Measurements from ENCODE around the gene POU4F1. TPM values are rescaled to one million over a fixed set of nuclear protein-coding genes. Genes with fewer than 3 reads are reported as not detected.

The POU4F1 gene
- total RNA-seq, 2 donors from 2014 or later: not detected

GRCh38 chr13:78596399-78596735, 7.0 kb downstream of the POU4F1 start:
- TF ChIP-seq POLR2A (IDR thresholded peaks at IDR 0.05) (no peak), CTCF (IDR thresholded peaks at IDR 0.05) (no peak)
- Histone ChIP-seq H3K27ac (no peak overlapping the region), H3K4me3 (no peak overlapping the region), H3K36me3 (replicated peaks in 1 of 2; ENCODE audit: insufficient read depth in 1 of 2, low read depth in 2 of 2) (no peaks in the 10 kb centered on the region), H3K9me3 (no peaks in the 10 kb centered on the region), H3K27me3 (peaks cover 0 to 71% of the 10 kb centered on the region in 2 donors), H3K4me1 (peaks cover 12% of the 10 kb centered on the region)
- intact Hi-C loops (cut with DNase I): no loop called here
- no peak for ATAC-seq
- 3 to 8% methylated on average over 11 to 22 of the region's 22 CpGs for WGBS, 2 donors
- DNase-seq: no peak

- DNase-seq: peak in 1 of 4 donors; percentile 13
- no peak for TF ChIP-seq CTCF (IDR thresholded peaks at IDR 0.05)
- no peak for TF ChIP-seq POLR2A (IDR thresholded peaks at IDR 0.05)
- no peak overlapping the region for H3K4me3 ChIP-seq
- intact Hi-C loops (cut with DNase I): no loop called here
- no peaks in the 10 kb centered on the region for H3K36me3 ChIP-seq (replicated peaks in 1 of 2; ENCODE audit: insufficient read depth in 1 of 2, low read depth in 2 of 2)
- no peak for ATAC-seq
- WGBS, 2 donors: 6 to 10% methylated on average over 59 to 65 of the region's 65 CpGs
- H3K4me1 ChIP-seq: peaks cover 9% of the 10 kb centered on the region
- H3K27ac ChIP-seq: no peak overlapping the region
- peaks cover 0 to 68% of the 10 kb centered on the region in 2 donors for H3K27me3 ChIP-seq
- no peaks in the 10 kb centered on the region for H3K9me3 ChIP-seq
Measured at GRCh38 chr13:78595495-78596398, 7.6 kb downstream of the POU4F1 start.

- 9% methylated on average over 8 of the region's 8 CpGs for WGBS, 2 donors
- Histone ChIP-seq H3K36me3 (replicated peaks in 1 of 2; ENCODE audit: insufficient read depth in 1 of 2, low read depth in 2 of 2) (no peaks in the 10 kb centered on the region), H3K4me1 (peaks cover 9% of the 10 kb centered on the region), H3K4me3 (no peak overlapping the region), H3K27me3 (peaks cover 0 to 61% of the 10 kb centered on the region in 2 donors), H3K9me3 (no peaks in the 10 kb centered on the region), H3K27ac (no peak overlapping the region)
- intact Hi-C loops (cut with DNase I): no loop called here
- TF ChIP-seq CTCF (IDR thresholded peaks at IDR 0.05) (no peak), POLR2A (IDR thresholded peaks at IDR 0.05) (no peak)
- DNase-seq (no peak), ATAC-seq (no peak)
Measured at GRCh38 chr13:78594456-78594975, 8.8 kb downstream of the POU4F1 start.

GRCh38 chr13:78593652-78594455, 9.5 kb downstream of the POU4F1 start:
- Histone ChIP-seq H3K4me1 (peaks cover 9% of the 10 kb centered on the region), H3K4me3 (no peak overlapping the region), H3K9me3 (no peaks in the 10 kb centered on the region), H3K27ac (no peak overlapping the region), H3K27me3 (peaks cover 0 to 56% of the 10 kb centered on the region in 2 donors), H3K36me3 (replicated peaks in 1 of 2; ENCODE audit: insufficient read depth in 1 of 2, low read depth in 2 of 2) (no peaks in the 10 kb centered on the region)
- intact Hi-C loops (cut with DNase I): no loop called here
- DNase-seq (no peak), ATAC-seq (no peak)
- WGBS, 2 donors: 6 to 12% methylated on average over 19 to 29 of the region's 29 CpGs
- TF ChIP-seq POLR2A (IDR thresholded peaks at IDR 0.05): no peak
- no peak for TF ChIP-seq CTCF (IDR thresholded peaks at IDR 0.05)

Measured in body of pancreas (tissue), 4 donors.